ENCODE results near the gene NPDC1.

NPDC1 gene

GRCh38 chr9:136994180-136994887, 51.6 kb downstream of the NPDC1 start:
- no peak for DNase-seq (ENCODE audit: low read depth in 2 of 2)

- DNase-seq (ENCODE audit: low read depth in 2 of 2), result no peak
Measured at GRCh38 chr9:136992819-136993369, 53.1 kb downstream of the NPDC1 start.

GRCh38 chr9:136991993-136992818, 53.8 kb downstream of the NPDC1 start, which contains the start of gene PAXX:
PAXX (plus strand) TSS chr9:136992422; CDS start chr9:136992444, 22 bp downstream.
- DNase-seq (ENCODE audit: low read depth in 2 of 2), result peak; percentile 82 to 93

- DNase-seq (ENCODE audit: low read depth in 2 of 2), result no peak
Measured at GRCh38 chr9:136990242-136990911, 55.6 kb downstream of the NPDC1 start.

Measured in stimulated activated CD4-positive, alpha-beta T cell treated with anti-CD3 and anti-CD28 coated beads, Interleukin-12 subunit alpha, Interleukin-12 subunit beta, amount 100 ng/mL, for 24 hours (primary cell).